Keratinocyte (primary cell): Measurements from ENCODE around the gene GPC3. TPM values are rescaled to one million over a fixed set of nuclear protein-coding genes. Genes with fewer than 3 reads are reported as not detected.

Experiments used
- DNase-seq: peaks from one replicate; pipeline ENCODE4 v3.0.0-alpha.2; 2011; ENCODE audit warnings: low read depth, missing footprints, low spot score
- FAIRE-seq: peaks from 2 replicates; lab custom pipeline; 2011; peaks lifted over from hg19 to GRCh38; lab: Jason Lieb, UNC
- H2AFZ ChIP-seq: 2 replicates; pipeline ENCODE4 v1.6.0; 2012; ENCODE audit warnings: low read length, control low read depth, inconsistent platforms; ENCODE audit not compliant: control insufficient read depth
- H3K27ac ChIP-seq: 2 replicates; pipeline ENCODE4 v1.5.1; 2011; ENCODE audit warnings: low read length; ENCODE audit not compliant: control insufficient read depth, insufficient read depth
- H3K27me3 ChIP-seq: 3 replicates; pipeline ENCODE4 v1.6.0; 2011; ENCODE audit warnings: low read length; ENCODE audit not compliant: control insufficient read depth, insufficient read depth; ENCODE audit errors: extremely low read depth
- H3K36me3 ChIP-seq, 2 experiments: 2 replicates in 1 of 2; 3 replicates in 1 of 2; pipeline ENCODE4 v1.5.1; 2011; ENCODE audit warnings: low read length in 2 of 2, mild to moderate bottlenecking in 1 of 2; ENCODE audit not compliant: control insufficient read depth in 2 of 2, insufficient read depth in 2 of 2; ENCODE audit errors: extremely low read depth in 1 of 2
- H3K4me1 ChIP-seq: 3 replicates; pipeline ENCODE4 v1.5.1; 2011; ENCODE audit warnings: low read length; ENCODE audit not compliant: control insufficient read depth, insufficient read depth; ENCODE audit errors: extremely low read depth
- H3K4me2 ChIP-seq: 3 replicates; pipeline ENCODE4 v1.6.0; 2011; ENCODE audit warnings: low read depth, low read length; ENCODE audit not compliant: control insufficient read depth, insufficient read depth; ENCODE audit errors: extremely low read depth
- H3K4me3 ChIP-seq, 3 experiments: fragments of 200-600 bp in 1 of 3; sonication (generic) in 1 of 3; 2 replicates in 2 of 3; 3 replicates in 1 of 3; pipeline ENCODE4 v1.5.1; 2011 to 2016; ENCODE audit warnings: low read length in 3 of 3, mild to moderate bottlenecking in 3 of 3, control low read depth in 2 of 3, inconsistent platforms in 1 of 3, low read depth in 1 of 3, mixed read lengths in 1 of 3, mixed run types in 1 of 3, moderate library complexity in 1 of 3; ENCODE audit not compliant: control insufficient read depth in 2 of 3, insufficient read depth in 2 of 3; ENCODE audit errors: extremely low read depth in 1 of 3
- H3K79me2 ChIP-seq: 2 replicates; pipeline ENCODE4 v1.6.0; 2012; ENCODE audit warnings: low read length; ENCODE audit not compliant: control insufficient read depth, insufficient read depth
- H3K9ac ChIP-seq: 3 replicates; pipeline ENCODE4 v1.6.0; 2011; ENCODE audit warnings: low read length; ENCODE audit not compliant: control insufficient read depth, insufficient read depth; ENCODE audit errors: extremely low read depth
- H3K9me1 ChIP-seq: 3 replicates; pipeline ENCODE4 v1.6.0; 2011; ENCODE audit warnings: low read length; ENCODE audit not compliant: control insufficient read depth, insufficient read depth; ENCODE audit errors: extremely low read depth
- H3K9me3 ChIP-seq: 2 replicates; pipeline ENCODE4 v1.5.1; 2012; ENCODE audit warnings: low read depth, low read length; ENCODE audit not compliant: control insufficient read depth
- H4K20me1 ChIP-seq: 3 replicates; pipeline ENCODE4 v1.6.0; 2011; ENCODE audit warnings: low read length; ENCODE audit not compliant: control insufficient read depth, insufficient read depth; ENCODE audit errors: extremely low read depth
- CTCF ChIP-seq, 3 experiments: IDR thresholded peaks in 1 of 3; conservative IDR thresholded peaks in 1 of 3; optimal IDR thresholded peaks in 1 of 3; 2 replicates in 2 of 3; 3 replicates in 1 of 3; pipeline versions ENCODE3 to v1.5.1; 2011; ENCODE audit warnings: low read length in 3 of 3, mild to moderate bottlenecking in 3 of 3, moderate library complexity in 2 of 3, control low read depth in 1 of 3, inconsistent platforms in 1 of 3; ENCODE audit not compliant: insufficient read depth in 2 of 3; ENCODE audit errors: extremely low read depth in 1 of 3
- EZH2 ChIP-seq: IDR thresholded peaks from one replicate; pipeline ENCODE4 v1.6.1; 2012; ENCODE audit warnings: inconsistent platforms, mild to moderate bottlenecking, low read length, moderate library complexity
- dilution Hi-C: fragments of 300-500 bp; cut with MboI; formaldehyde crosslinking; loops from one replicate; pipeline ENCODE4 v1.7.0; 2020; ENCODE audit warnings: low sequenced_read_pairs; ENCODE audit not compliant: extremely low pct_ligation_motif_present
- polyA plus RNA-seq, 5 experiments: library from polyadenylated mRNA; depleted of rRNA in 3 of 5; stranded (reverse) in 3 of 5; stranded (forward) in 1 of 5; unstranded in 1 of 5; fragments of >200 nt; gene quantifications; 1 replicate in 1 of 5; 2 replicates in 3 of 5; 3 replicates in 1 of 5; pipeline versions ENCODE4 v1.2.1 to v1.2.3, GENCODE V29; 2011 to 2012; ENCODE audit warnings: missing spikeins in 2 of 5, low read depth in 1 of 5, low replicate concordance in 1 of 5

GPC3 gene
- polyA plus RNA-seq, 1 donor (not counting 4 experiments of a cell fraction or from before 2014, with no cell fraction given), result 0.03 TPM

DNA sequence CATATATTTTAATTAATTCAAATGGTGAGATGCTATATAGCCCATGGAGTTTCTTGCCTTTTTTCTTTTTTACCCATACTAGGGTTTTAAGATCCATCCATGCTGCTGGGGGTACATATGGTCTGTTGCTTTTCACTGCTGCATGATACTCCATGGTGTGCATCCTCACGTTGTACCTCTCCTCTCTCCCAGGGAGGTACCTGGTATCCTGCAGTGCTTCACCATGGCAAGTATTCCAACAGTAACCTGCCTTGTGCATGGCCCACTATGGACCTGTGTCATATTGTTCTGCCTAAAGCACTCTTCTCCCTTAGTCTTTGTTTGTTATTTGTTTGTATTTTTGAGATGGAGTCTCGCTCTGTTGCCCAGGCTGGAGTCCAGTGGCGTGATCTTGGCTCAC is 455.8 kb downstream of the GPC3 start:
- H3K27ac ChIP-seq, result no peak overlapping the region
- no peak overlapping the region for H3K9ac ChIP-seq
- no peaks in the 10 kb centered on the region for H3K36me3 ChIP-seq
- dilution Hi-C loops, result no loop called here
- H3K27me3 ChIP-seq, result no peaks in the 10 kb centered on the region
- no peaks in the 10 kb centered on the region for H4K20me1 ChIP-seq
- FAIRE-seq (no peak), DNase-seq (no peak)
- no peaks in the 10 kb centered on the region for H3K9me3 ChIP-seq
- no peak overlapping the region for H2AFZ ChIP-seq
- no peak overlapping the region for H3K4me2 ChIP-seq
- H3K9me1 ChIP-seq, result no peaks in the 10 kb centered on the region
- H3K4me1 ChIP-seq, result no peaks in the 10 kb centered on the region
- no peaks in the 10 kb centered on the region for H3K79me2 ChIP-seq
- no peak overlapping the region for H3K4me3 ChIP-seq
- TF ChIP-seq EZH2, result no peak
- no peak for TF ChIP-seq CTCF (optimal IDR thresholded peaks at IDR 0.05 in 1 of 3, IDR thresholded peaks at IDR 0.05 in 1 of 3, conservative IDR thresholded peaks at IDR 0.05 in 1 of 3; ENCODE audit: extremely low read depth in 1 of 3, insufficient read depth in 2 of 3, low read length in 3 of 3)

DNA sequence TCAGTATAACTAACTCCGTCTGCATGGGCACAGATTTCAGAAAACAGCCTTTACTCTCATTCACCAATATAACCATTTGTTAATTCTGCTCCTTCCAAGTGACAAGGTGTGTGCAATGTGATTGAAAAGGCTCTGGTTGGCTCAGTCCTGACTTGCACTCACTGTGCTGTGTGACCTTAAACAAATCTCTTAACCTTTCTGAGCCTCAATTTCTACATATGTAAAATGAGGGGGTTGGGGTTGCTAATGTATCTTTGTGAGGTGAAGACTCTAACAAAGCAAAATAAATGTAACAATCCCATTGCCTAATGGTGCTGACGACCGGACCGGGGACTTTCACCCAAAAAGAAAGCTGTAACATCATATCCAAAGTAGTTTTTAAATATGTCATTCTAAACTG is 457.6 kb downstream of the GPC3 start:
- Histone ChIP-seq H3K27me3 (no peaks in the 10 kb centered on the region), H3K4me1 (peaks cover 3% of the 10 kb centered on the region), H3K4me2 (no peak overlapping the region), H3K27ac (no peak overlapping the region), H3K4me3 (no peak overlapping the region), H3K9ac (no peak overlapping the region), H2AFZ (no peak overlapping the region), H3K9me3 (no peaks in the 10 kb centered on the region), H3K36me3 (no peaks in the 10 kb centered on the region), H3K79me2 (no peaks in the 10 kb centered on the region), H4K20me1 (no peaks in the 10 kb centered on the region), H3K9me1 (no peaks in the 10 kb centered on the region)
- dilution Hi-C loops, result no loop called here
- TF ChIP-seq EZH2 (no peak), CTCF (optimal IDR thresholded peaks at IDR 0.05 in 1 of 3, IDR thresholded peaks at IDR 0.05 in 1 of 3, conservative IDR thresholded peaks at IDR 0.05 in 1 of 3; ENCODE audit: extremely low read depth in 1 of 3, insufficient read depth in 2 of 3, low read length in 3 of 3) (no peak)
- DNase-seq (no peak), FAIRE-seq (no peak)
